CD4-positive, alpha-beta T cell treated with Interleukin-15 for 4 hours (primary cell): ENCODE results near the gene CEBPG.

Source experiments
- DNase-seq: peaks from one replicate; pipeline ENCODE4 v3.0.0-alpha.2; 2020; ENCODE audit warnings: low spot score

Gene CEBPG

DNA sequence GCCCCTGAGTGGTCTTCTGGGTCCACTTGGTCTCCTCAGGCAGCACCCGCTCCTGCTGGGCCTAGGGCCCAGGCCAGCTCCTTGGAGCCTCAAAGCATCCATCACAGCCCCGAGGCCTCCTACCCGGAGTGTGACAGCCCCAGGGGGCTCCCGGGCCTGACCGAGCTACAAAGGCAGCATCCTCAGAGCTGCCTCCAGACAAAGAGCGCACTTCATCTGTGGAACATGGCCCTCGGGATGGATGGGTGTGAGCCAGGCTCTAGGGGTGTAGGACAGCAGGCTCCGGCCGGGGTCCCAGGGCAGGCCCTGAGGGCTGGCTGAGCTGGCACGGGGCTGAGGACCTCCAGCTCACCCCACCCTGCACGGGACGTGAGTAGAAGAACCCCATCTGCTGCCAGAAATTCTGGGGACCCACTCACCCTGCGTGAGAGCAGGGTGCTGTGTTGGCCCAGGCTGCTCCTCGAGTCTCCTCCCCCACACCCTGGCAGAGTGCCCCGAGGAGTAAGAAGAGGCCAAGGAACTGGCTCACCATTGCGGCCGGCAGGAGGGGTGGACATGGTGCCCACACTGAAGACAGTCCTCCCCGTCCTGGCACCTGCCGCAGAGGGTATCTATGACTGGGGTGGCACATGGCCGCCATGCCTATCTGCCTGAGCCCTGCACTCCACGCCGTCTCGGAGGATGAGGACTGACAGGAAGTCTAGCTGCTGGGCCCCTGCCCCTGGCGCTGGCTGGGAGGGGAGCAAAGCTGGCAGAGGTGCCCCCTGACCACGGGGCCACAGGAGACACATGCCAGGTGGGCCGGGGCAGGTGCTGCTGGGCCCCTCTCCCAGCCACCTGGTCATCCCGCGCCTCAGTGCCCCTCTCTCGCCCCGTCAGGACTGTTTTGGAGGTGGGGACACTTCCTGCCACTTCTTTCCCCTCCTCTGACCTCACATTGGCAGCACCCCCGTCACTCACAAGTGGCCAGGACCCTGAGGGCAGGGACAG lies 22.3 kb downstream of the CEBPG start:
- no peak for DNase-seq

DNA sequence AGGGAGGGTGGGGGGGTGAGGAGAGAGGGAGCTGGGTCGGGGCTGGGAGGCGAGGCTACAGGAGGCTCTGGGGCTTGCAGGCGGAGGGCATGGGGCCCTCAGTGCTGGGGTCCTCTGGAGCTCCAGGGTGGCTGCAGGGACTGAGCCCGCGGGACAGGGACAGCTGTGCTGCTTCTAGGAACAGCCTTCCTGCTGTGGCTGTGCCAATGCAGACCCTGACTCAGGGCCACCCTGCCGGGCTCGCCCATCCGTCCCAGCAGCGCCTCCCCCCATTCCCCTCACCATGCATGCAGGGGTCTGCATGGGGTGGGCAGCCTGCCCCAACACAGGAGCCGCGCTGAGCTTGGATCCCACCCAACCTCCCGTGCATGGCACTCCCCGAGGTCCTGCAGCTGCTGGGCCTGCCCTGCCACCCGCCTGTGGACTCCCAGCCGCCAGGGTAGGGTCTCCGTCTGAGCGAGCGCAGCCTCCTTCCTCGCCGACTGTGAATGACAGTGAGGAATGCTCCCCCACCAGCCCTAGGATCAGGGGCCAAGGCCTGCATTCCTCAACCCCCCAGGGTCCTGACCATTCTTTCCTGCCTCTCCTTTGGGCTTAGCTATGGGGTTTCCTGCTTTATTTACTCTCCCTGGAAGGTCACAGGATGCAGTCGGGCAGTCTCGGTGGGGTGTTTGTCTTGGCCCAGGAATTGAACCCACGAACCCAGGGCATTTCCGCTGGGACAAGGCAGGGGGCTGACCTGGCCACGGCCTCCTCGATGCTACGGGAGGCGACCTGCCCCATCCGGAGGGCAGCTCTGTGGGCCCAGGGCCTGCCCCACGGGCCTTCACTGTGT lies 23.4 kb downstream of the CEBPG start:
- DNase-seq, result no peak

- DNase-seq, result no peak
These were observed 24.2 kb downstream of the CEBPG start for GRCh38 chr19:33397536-33398360.

DNA sequence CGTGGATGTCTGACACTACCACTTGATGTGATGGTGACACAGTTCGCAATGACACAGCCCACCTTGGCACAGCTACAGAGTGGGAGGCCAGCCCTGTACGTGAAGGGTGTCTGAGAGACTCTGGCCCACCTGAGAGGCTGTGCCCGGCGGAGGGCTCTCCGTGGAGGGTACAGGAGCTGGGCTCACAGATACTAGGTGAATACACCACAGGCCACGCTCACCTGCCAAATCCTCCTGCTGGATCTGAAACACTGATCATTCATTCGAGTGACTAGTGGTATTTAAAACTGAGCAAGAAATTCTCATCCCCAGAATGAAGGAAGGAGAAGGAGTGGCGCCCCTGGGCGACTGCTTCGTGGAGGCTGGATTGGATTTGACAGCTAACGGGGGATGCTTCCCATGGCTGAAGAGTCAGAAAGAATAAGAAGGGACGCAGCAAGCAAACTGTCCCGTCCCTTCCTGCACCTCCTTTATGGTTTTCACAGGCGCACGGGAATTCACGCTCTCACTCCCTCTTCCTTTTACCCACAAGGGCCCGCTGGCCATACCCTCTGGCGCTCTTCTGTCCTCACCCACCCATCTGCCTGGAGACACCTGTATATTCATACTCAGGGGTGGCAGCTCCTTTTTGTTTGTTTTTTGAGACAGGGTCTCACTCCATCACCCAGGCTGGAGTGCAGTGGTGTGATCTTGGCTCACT lies 25.0 kb downstream of the CEBPG start:
- no peak for DNase-seq

DNA sequence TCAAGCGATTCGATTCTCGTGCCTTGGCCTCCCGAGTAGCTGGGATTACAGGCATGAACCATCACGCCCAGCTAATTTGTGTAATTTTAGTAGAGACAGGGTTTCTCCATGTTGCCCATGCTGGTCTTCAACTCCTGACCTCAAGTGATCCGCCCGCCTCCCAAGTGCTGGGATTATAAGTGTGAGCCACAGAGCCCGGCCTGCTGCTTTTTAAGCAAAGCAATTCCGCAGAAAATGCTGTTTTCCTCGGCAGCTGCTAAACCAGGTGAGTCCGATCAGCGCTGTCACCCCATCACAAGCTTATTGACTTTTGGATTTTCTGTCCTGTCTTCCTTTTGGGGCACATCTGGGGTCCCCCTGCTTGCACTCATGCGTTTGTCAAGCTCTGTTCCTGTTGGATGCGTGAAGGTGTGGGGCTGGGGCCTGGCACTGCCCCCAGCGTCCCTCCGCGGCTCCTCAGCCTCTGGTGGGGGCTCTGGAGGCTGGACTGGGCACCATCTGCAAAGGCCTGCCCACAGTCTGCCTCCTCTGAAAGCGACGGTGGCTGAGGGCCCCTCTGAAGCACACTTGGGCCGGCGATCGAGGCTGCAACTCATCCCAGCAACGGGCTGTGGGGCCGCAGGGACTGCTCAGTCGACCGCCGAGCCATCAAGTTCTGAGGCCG lies 25.7 kb downstream of the CEBPG start:
- no peak for DNase-seq

DNA sequence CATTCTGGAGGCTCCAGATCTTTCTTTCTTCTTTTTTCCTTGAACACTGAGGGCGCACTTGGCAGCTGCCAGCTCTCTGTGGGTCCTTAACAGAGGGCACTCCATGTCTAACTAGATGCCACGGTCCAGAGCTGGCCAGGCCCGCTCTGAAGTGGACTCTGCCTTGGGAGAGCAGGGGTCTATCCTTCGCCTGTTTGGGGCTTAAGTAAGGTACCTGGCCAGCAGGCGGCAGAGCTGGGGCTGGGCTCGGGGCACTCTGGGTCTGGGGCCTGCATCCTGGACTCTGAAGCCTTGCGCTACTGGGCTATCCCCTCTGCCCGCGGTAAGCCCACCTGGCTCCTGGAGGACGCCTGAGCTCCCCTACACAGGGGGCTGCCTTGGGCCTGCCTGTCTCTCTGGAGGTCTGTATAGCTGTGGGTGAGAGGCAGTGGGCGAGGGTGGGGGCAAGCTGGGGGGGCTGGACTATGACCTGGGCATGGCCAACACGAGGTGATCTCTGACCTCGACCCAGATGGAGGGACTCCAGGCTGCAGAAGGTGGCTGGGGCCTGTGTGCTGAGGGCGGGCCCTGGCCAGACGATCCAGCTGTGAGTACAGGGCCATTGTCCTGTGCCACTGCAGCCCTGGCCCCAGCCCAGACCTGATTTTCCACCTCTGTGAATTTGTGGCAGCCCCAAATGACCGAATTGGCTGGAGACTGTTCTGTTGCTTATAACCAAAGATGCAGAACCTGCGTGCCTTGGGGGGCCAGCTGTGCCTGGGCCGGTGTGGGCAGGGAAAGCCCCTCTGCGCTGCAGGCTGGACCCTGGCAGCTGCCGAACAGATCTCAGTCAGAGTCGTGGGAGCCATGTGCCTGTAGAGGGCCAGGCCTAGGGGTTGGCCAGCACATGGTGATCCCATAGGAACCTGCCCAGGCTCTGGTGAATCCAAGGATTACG lies 26.5 kb downstream of the CEBPG start:
- DNase-seq, result no peak

GRCh38 chr19:33400856-33401682 lies 27.6 kb downstream of the CEBPG start:
- DNase-seq, result no peak

- DNase-seq, result no peak
These were observed 28.3 kb downstream of the CEBPG start for GRCh38 chr19:33401683-33402420.

- no peak for DNase-seq
These were observed 29.1 kb downstream of the CEBPG start for GRCh38 chr19:33402421-33403220.

GRCh38 chr19:33403221-33403972 lies 29.9 kb downstream of the CEBPG start:
- no peak for DNase-seq

DNA sequence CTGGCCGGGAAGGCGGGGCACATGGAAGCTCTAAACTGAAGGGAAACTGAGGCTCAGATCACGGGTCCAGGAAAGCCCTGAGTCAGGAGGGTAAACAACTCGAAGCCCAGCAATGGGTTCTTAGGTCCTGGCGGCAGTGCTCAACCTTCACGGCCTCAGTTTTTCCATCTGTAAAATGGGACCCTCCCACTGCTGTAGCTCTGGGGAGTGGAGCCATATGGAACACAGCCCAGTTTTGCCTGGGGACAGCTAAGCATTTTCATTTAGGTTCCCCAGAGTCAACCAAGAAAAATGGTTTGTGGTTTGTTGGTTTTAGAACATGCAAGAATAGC lies 30.4 kb downstream of the CEBPG start:
- no peak for DNase-seq

DNA sequence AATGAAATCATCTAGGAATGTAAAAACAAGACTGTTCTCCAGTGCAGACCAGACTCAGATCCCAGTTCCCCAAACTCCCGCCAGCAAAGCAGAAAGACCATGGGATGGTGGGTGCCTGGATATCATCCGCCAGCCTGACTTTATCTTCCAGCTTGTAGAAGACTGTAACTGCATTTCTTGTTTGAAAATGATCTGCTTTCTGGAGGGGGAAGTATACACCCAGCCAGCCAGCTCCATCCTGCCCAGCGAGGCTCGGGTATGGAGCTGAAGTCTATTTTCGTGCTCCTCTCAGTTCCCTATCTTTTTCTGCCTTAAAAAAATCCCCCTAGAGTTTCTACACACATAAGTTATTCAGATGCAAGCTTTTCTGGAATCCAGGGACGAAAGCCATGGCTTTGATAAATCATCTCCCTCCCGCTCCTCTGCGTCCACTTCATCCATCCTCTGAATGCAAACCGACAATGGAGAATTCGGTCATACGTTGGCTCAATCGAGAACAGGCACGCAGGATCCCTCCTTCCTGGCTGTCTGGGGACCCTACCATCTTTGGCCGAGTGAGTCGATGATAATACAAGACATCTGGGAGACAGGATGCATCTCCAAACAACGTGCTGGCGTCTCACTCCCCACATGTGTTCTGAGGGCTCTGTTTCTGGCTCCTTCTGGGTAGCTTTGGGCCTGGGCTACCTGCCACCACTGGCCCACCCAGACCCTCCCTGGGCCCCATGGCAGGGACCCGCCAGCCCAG lies 31.2 kb downstream of the CEBPG start:
- DNase-seq, result no peak

- DNase-seq, result no peak
These were observed 31.7 kb downstream of the CEBPG start for GRCh38 chr19:33405254-33405552.

DNA sequence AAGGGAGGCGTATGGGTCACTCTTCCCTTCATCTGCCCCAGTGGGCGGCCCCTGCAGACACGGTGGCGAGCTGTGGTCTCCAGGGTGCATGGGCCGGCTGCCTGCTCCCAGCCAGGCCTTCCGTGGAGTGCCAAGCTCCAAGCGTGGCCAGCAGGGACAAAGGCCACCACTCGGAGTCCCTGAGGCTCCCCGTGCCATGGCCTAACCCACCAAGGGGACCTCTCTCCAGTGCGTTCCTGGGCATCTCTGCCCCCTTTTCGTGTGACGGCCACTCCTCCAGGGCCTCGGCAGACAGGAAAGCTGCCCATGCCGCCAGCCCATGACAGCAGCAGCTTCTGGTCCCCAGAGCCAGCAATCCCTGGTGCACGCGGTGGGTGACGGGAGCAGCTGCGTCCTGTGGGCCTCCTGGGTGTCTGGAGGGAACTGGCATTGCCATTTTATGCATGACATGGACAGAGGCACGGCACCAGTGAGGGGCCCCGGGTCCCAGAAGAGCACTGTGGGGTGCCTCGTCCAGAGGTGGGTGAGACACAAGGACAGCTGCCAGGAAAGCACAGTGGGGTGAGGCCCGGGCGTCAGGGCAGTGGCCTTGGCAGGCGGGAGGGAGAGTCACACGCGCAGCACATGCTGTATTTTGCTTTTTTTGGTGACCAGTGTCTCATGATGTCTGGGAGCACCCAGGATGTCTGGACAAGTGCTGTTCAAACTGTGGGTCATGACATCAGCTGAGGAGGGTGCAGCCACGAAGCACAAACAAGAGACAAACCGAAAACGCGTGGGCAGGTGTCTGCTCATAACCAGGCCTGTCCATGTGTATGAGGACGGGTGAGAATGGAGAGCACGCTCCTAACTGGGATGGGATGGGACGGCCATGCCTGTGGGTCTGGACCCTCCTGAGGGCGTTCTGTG lies 32.3 kb downstream of the CEBPG start:
- no peak for DNase-seq

GRCh38 chr19:33406521-33407139 lies 33.1 kb downstream of the CEBPG start:
- peak; percentile 72 for DNase-seq
